PC-3 (cell line): ENCODE data around the gene IGFBP2.

Experiments used
- EZH2 ChIP-seq: fragments of 300-600 bp; sonication (generic); IDR thresholded peaks from one replicate; pipeline ENCODE4 v1.6.1; 2017; ENCODE audit warnings: antibody characterized with exemption, mild to moderate bottlenecking, low read length; ENCODE audit not compliant: unreplicated experiment
- EZH2phosphoT487 ChIP-seq: fragments of 300-600 bp; sonication (generic); IDR thresholded peaks from 2 replicates; pipeline ENCODE4 v1.6.1; 2018; ENCODE audit warnings: mild to moderate bottlenecking, antibody characterized with exemption, low read length, borderline replicate concordance
- TF ChIP-seq, protein P1 (sequence below): fragments of 300-600 bp; sonication (generic); conservative IDR thresholded peaks from 2 replicates; pipeline ENCODE4 v1.5.1; 2017; ENCODE audit warnings: antibody characterized with exemption, low read depth, mild to moderate bottlenecking, low read length

DNA sequence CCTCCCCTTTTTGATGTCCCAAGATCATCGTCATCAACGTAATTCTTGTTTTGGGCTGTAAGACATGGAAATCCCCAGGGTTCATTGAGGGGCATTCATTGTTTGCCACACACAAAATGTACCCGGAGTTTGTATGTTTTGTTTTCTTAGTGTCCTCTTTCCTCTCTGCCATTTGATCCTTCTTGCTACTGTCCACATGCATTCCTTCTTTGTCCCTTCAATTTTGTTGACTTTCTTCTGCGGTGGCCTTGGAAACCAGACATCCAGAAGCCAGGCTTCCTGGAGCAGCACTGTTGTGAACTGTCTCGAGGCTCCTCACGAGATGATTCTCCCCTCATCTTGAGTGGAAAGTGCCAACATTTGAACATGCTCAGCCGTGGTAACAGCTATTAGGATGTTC lies 24.8 kb downstream of the IGFBP2 start:
- TF ChIP-seq, protein P1, sequence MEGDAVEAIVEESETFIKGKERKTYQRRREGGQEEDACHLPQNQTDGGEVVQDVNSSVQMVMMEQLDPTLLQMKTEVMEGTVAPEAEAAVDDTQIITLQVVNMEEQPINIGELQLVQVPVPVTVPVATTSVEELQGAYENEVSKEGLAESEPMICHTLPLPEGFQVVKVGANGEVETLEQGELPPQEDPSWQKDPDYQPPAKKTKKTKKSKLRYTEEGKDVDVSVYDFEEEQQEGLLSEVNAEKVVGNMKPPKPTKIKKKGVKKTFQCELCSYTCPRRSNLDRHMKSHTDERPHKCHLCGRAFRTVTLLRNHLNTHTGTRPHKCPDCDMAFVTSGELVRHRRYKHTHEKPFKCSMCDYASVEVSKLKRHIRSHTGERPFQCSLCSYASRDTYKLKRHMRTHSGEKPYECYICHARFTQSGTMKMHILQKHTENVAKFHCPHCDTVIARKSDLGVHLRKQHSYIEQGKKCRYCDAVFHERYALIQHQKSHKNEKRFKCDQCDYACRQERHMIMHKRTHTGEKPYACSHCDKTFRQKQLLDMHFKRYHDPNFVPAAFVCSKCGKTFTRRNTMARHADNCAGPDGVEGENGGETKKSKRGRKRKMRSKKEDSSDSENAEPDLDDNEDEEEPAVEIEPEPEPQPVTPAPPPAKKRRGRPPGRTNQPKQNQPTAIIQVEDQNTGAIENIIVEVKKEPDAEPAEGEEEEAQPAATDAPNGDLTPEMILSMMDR: no peak
- no peak for TF ChIP-seq EZH2
- TF ChIP-seq EZH2phosphoT487: no peak
